K562 (cell line): ENCODE data around the gene ATXN1. TPM values are rescaled to one million over a fixed set of nuclear protein-coding genes. Genes with fewer than 3 reads are reported as not detected.

ENCODE experiments used
- ATAC-seq: fragments of 200-7000 bp; cut with Tn5 transposase; 3 replicates; pipeline ENCODE4 v1.9.1; 2020; ENCODE audit warnings: moderate library complexity
- BruUV-seq: library from RNA; stranded (reverse); fragments of 400-500 nt; replicated peaks from 2 replicates; lab custom pipeline; 2021; lab: Mats Ljungman, UMichigan
- CTCF ChIA-PET: fragments of 300-600 bp; formaldehyde crosslinking; extraction: SDS; loops from one replicate; lab custom pipeline; 2021; ENCODE audit warnings: low intra/inter-chr PET ratio; lab: Yijun Ruan, JAX
- POLR2A ChIA-PET: fragments of 300-600, 350-650 bp; sonication (Branson Sonifier 250); formaldehyde crosslinking; extraction: SDS; loops from one replicate; lab custom pipeline; 2021; ENCODE audit warnings: antibody characterized with exemption, inconsistent platforms; lab: Yijun Ruan, JAX
- DNase-seq, 4 experiments: peaks; one replicate each; pipeline versions ENCODE4 v3.0.0 to v3.0.0-alpha.2; 2011 to 2018; ENCODE audit warnings: low spot score in 3 of 4, mixed read lengths in 3 of 4; ENCODE audit errors: extremely low read depth in 1 of 4
- FAIRE-seq: peaks from 2 replicates; lab custom pipeline; 2011; peaks lifted over from hg19 to GRCh38; lab: Jason Lieb, UNC
- H2AFZ ChIP-seq: 2 replicates; pipeline ENCODE4 v1.6.0; 2011; ENCODE audit warnings: low read depth, low read length, control low read depth, inconsistent platforms
- H3K27ac ChIP-seq: fragments of 200-600 bp; 3 replicates; pipeline ENCODE4 v1.8.0; 2011; ENCODE audit warnings: low read depth, mild to moderate bottlenecking, control low read depth, inconsistent platforms, low read length, moderate library complexity, mixed read lengths; ENCODE audit errors: extremely low read depth
- H3K27me3 ChIP-seq, 2 experiments: fragments of 300-600 bp in 1 of 2; 2 replicates in 1 of 2; 3 replicates in 1 of 2; pipeline versions ENCODE4 v1.6.0 to v1.8.0; 2011; ENCODE audit warnings: inconsistent platforms in 2 of 2, low read length in 2 of 2, mild to moderate bottlenecking in 1 of 2, mixed read lengths in 1 of 2, moderate library complexity in 1 of 2; ENCODE audit not compliant: control insufficient read depth in 2 of 2, insufficient read depth in 2 of 2
- H3K36me3 ChIP-seq: fragments of 300-600 bp; 3 replicates; pipeline ENCODE4 v1.8.0; 2011; ENCODE audit warnings: mild to moderate bottlenecking, low read length, inconsistent platforms; ENCODE audit not compliant: control insufficient read depth, insufficient read depth
- H3K4me1 ChIP-seq, 2 experiments: fragments of 200-600 bp in 1 of 2; replicated peaks in 1 of 2; 2 replicates in 1 of 2; 3 replicates in 1 of 2; pipeline versions ENCODE4 v1.5.1 to v1.8.0; 2011; ENCODE audit warnings: inconsistent platforms in 2 of 2, low read length in 2 of 2, mild to moderate bottlenecking in 1 of 2, mixed read lengths in 1 of 2, moderate library complexity in 1 of 2; ENCODE audit not compliant: control insufficient read depth in 2 of 2, insufficient read depth in 2 of 2
- H3K4me2 ChIP-seq: 2 replicates; pipeline ENCODE4 v1.6.1; 2011; ENCODE audit warnings: low read length, control low read depth, inconsistent platforms, mixed read lengths; ENCODE audit not compliant: insufficient read depth
- H3K4me3 ChIP-seq: fragments of 200-600 bp; sonication (generic), shearing (Covaris generic); 2 replicates; pipeline ENCODE4 v1.5.1; 2016; ENCODE audit warnings: control low read depth, inconsistent platforms
- H3K79me2 ChIP-seq: fragments of 200-600 bp; 3 replicates; pipeline ENCODE4 v1.8.0; 2011; ENCODE audit warnings: low read length, inconsistent platforms; ENCODE audit not compliant: control insufficient read depth, insufficient read depth
- H3K9ac ChIP-seq, 2 experiments: 2 replicates each; pipeline versions ENCODE4 v1.6.0 to v1.6.1; 2011; ENCODE audit warnings: low read depth in 2 of 2, low read length in 2 of 2, control low read depth in 1 of 2, inconsistent platforms in 1 of 2, mild to moderate bottlenecking in 1 of 2, mixed read lengths in 1 of 2; ENCODE audit not compliant: insufficient read depth in 1 of 2
- H3K9me1 ChIP-seq: one replicate; pipeline ENCODE4 v1.6.0; 2011; ENCODE audit warnings: inconsistent platforms, mild to moderate bottlenecking, low read length, moderate library complexity; ENCODE audit not compliant: control insufficient read depth, insufficient read depth
- H3K9me3 ChIP-seq: replicated peaks from 2 replicates; pipeline ENCODE4 v1.5.1; 2011; ENCODE audit warnings: low read depth, low read length, inconsistent platforms; ENCODE audit not compliant: control insufficient read depth, insufficient read depth
- H4K20me1 ChIP-seq: replicated peaks from 2 replicates; pipeline ENCODE4 v1.6.1; 2011; ENCODE audit warnings: low read length, inconsistent platforms, mixed read lengths; ENCODE audit not compliant: control insufficient read depth, insufficient read depth
- FOXP1 ChIP-seq: sonication (generic); formaldehyde crosslinking; IDR thresholded peaks from 2 replicates; pipeline ENCODE4 v1.8.0; 2022; ENCODE audit warnings: mild to moderate bottlenecking, missing genetic modification reagents
- JUND ChIP-seq, 2 experiments: IDR thresholded peaks; 2 replicates in 1 of 2; 3 replicates in 1 of 2; pipeline ENCODE4 v1.6.1; 2011; ENCODE audit warnings: borderline replicate concordance in 2 of 2, low read depth in 2 of 2, low read length in 2 of 2, improper control_type of control experiment in 1 of 2, missing biosample characterization in 1 of 2, missing genetic modification characterization in 1 of 2, missing genetic modification reagents in 1 of 2
- MGA ChIP-seq: fragments of 450-650 bp; IDR thresholded peaks from 2 replicates; pipeline ENCODE4 v1.6.1; 2016; ENCODE audit warnings: mild to moderate bottlenecking, moderate library complexity
- PML ChIP-seq: IDR thresholded peaks from 2 replicates; pipeline ENCODE4 v1.6.1; 2012; ENCODE audit warnings: low read length, inconsistent platforms
- SP2 ChIP-seq: IDR thresholded peaks from 2 replicates; pipeline ENCODE4 v1.6.1; 2011; ENCODE audit warnings: mild to moderate bottlenecking, low read depth, low read length, moderate library complexity; ENCODE audit not compliant: poor library complexity, severe bottlenecking; ENCODE audit errors: extremely low read depth
- SRSF1 ChIP-seq: fragments of 200-400 bp; formaldehyde crosslinking; IDR thresholded peaks from 2 replicates; pipeline ENCODE4 v1.6.1; 2017; ENCODE audit warnings: mild to moderate bottlenecking, low read depth, low read length, moderate library complexity
- ZC3H11A ChIP-seq: IDR thresholded peaks from 2 replicates; pipeline ENCODE4 v1.6.1; 2012; ENCODE audit warnings: low read depth, low read length, improper control_type of control experiment
- ZNF347 ChIP-seq: fragments of 450-650 bp; formaldehyde crosslinking; IDR thresholded peaks from 2 replicates; pipeline ENCODE4 v1.4.0; 2020; ENCODE audit warnings: low read depth, mild to moderate bottlenecking, moderate library complexity
- ZNF408 ChIP-seq: fragments of 250-450 bp; sonication (Bioruptor Pico); IDR thresholded peaks from 2 replicates; pipeline ENCODE4 v1.4.0; 2020; ENCODE audit warnings: low read depth, mild to moderate bottlenecking, moderate library complexity
- ZNF551 ChIP-seq: fragments of 250-450 bp; sonication (Bioruptor Pico); IDR thresholded peaks from 2 replicates; pipeline ENCODE4 v1.5.0; 2021; ENCODE audit warnings: mild to moderate bottlenecking, moderate library complexity
- WGBS: fragments of 100-300 bp; shearing (Covaris generic); methylation state at CpG from one replicate; pipeline ENCODE4 v1.1.6; 2016; ENCODE audit warnings: low coverage, mixed read lengths; ENCODE audit not compliant: insufficient coverage; ENCODE audit errors: missing lambda C conversion rate; 5-methylcytosine and 5-hydroxymethylcytosine counted together
- in situ Hi-C: fragments of 300-500 bp; cut with MboI; formaldehyde crosslinking; loops from 4 replicates; pipeline ENCODE4 v1.15.0; 2018; ENCODE audit warnings: inconsistent platforms, mixed read lengths
- intact Hi-C: fragments of 100-400 bp; cut with micrococcal nuclease; formaldehyde crosslinking; loops from 2 replicates; pipeline ENCODE4 v1.14.2; 2022
- polyA plus RNA-seq, 8 experiments: library from polyadenylated mRNA; depleted of rRNA in 4 of 8; stranded (reverse) in 5 of 8; unstranded in 3 of 8; fragments of >200 nt; fragmentation: Nextera tagmentation in 2 of 8; fragmentation: Illumina TruSeq in 1 of 8; extraction: Ambion mirVana in 2 of 8; extraction: Trizol in 1 of 8; gene quantifications; 2 replicates each; pipeline versions ENCODE4 v1.2.1 to v1.2.3, GENCODE V29; 2011 to 2014; ENCODE audit warnings: inconsistent platforms in 1 of 8, missing spikeins in 1 of 8
- total RNA-seq, 7 experiments: library from RNA; depleted of rRNA in 6 of 7; stranded (reverse); fragments of >200 nt in 6 of 7; fragmentation: Illumina TruSeq in 2 of 7; extraction: Trizol in 2 of 7; gene quantifications; 2 replicates each; pipeline versions ENCODE4 v1.2.1 to v1.2.3, GENCODE V29; 2011 to 2021; ENCODE audit warnings: low replicate concordance in 1 of 7

ATXN1 gene
- total and polyA plus RNA-seq, 9 of the 15 experiments (the other 6 are each of a cell fraction or from before 2014, with no cell fraction given) = under 0.01 to 1.2 (median 0.58) TPM

- BruUV-seq = no TSS peak
- no peak for FAIRE-seq
- TF ChIP-seq SP2 (no peak), MGA (no peak), ZC3H11A (no peak), FOXP1 (no peak), ZNF347 (CRISPR knock-in tag) (no peak), PML (no peak), JUND (IDR thresholded peaks at IDR 0.05; ENCODE audit: borderline replicate concordance, low read depth, low read length) (no peak), JUND (tag; IDR thresholded peaks at IDR 0.05; ENCODE audit: borderline replicate concordance, low read depth, low read length) (no peak), ZNF408 (no peak), SRSF1 (no peak), ZNF551 (no peak)
Measured at GRCh38 chr6:16358531-16359138, 402.6 kb downstream of the ATXN1 start.

More at GRCh38 chr6:16358531-16359138, 402.6 kb downstream of the ATXN1 start:
- ATAC-seq (no peak), DNase-seq (no peak)
- Histone ChIP-seq H3K4me2 (no peak overlapping the region), H4K20me1 (no peaks in the 10 kb centered on the region), H3K4me3 (no peak overlapping the region), H3K27ac (no peak overlapping the region), H3K9me3 (no peaks in the 10 kb centered on the region), H3K27me3 (peaks cover 63 to 67% of the 10 kb centered on the region in 2 experiments), H3K9ac (no peak overlapping the region), H3K9me1 (no peaks in the 10 kb centered on the region), H3K79me2 (no peaks in the 10 kb centered on the region), H2AFZ (no peak overlapping the region), H3K36me3 (no peaks in the 10 kb centered on the region), H3K4me1 (peaks cover 0 to 7% of the 10 kb centered on the region in 2 experiments; a peak in 1 of 5 replicates)
- intact Hi-C loops = no loop called here
- ChIA-PET CTCF (no interaction called here), POLR2A (interaction anchor here (0.7 to 1.1 kb wide), 2 partner anchors 23 to 533 kb away, joined by 3 to 4 read pairs; no protein-coding TSS in a partner anchor)
- 1% methylated on average over 18 of the region's 18 CpGs for WGBS
- in situ Hi-C loops = no loop called here
